Stimulated activated CD4-positive, alpha-beta T cell treated with anti-CD3 and anti-CD28 coated beads, Interleukin-1b, Interleukin-23, amount 100 ng/mL, for 48 hours (primary cell): Measurements from ENCODE around the gene PRKCB.
"Not testable (repeated sequence)": the region's sequence is repeated elsewhere in the genome, so short reads cannot be mapped to it uniquely, and the experiment has no call there.

ENCODE experiments used
- DNase-seq: peaks from one replicate; pipeline ENCODE4 v3.0.0-alpha.2; 2020

The PRKCB gene

DNA sequence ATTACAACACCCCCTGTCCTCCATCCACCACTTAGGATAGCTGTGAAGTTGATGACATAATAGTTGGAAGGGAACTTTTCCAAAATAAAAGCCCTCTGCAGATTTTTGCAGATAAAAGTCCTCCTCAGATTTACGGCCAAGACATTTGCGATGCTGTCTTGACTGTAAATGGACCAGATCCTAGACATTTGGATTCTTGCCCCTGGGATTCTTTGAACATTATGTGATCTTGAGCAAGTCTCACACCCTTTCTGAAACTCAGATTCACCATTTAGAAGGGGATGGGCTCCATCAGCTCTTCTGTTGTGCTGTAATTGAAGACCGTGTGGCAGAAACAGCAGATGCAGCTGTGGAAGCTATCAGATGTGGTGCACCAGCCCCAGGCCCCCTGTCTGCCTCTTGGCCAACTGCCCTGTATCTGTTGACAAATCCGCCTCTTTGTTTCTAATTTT is 266.5 kb downstream of the PRKCB start:
- no peak for DNase-seq

DNA sequence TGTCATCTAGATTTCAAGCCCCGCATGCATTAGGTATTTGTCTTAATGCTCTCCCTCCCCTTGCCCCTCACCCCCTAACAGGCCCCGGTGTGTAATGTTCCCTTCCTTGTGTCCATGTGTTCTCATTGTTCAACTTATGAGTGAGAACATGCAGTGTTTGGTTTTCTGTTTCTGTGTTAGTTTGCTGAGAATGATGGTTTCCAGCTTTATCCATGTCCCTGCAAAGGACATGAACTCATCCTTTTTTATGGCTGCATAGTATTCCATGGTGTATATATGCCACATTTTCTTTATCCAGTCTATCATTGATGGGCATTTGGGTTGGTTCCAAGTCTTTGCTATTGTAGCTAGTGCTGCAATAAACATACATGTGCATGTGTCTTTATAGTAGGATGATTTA is 269.7 kb downstream of the PRKCB start:
- DNase-seq, result not testable (repeated sequence)

DNA sequence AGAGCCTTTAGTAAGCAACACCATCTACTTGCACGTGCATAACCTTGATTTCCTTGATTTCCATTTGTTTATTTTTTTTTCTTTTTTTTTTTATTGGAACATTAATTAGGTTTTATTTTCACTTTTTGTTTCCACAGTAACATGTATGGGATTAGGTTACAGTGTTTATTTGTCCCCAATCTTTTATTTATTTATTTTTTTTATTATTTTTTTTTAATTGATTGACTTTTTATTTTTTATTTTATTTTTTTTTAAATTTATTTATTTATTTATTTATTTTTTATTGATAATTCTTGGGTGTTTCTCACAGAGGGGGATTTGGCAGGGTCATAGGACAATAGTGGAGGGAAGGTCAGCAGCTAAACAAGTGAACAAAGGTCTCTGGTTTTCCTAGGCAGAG is 272.3 kb downstream of the PRKCB start:
- not testable (repeated sequence) for DNase-seq

DNA sequence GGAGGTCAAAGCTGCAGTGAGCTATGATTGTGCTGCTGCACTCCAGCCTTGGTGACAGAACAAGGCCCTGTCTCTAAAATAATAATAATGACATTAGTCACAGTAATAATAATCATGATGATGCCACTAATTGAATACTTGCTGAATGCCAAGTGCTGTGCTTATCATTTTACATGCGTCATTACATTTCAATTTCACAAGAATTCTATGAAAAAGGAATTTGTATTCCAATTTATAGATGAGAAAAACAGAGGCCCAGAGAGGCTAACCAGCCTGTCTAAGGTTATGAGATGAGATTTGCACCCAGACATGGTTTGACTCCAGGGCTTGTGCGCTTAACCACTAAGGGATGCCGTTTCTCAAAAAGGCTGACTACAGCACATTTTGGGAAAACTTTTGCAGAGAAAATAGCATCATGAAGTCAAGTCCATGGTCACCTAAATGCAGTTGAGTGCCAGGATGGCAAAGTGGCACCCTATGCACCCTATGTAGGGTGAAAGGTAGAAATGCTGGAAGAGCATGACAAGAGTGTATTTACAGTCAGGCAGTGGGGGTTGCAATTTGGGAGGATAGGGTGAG is 276.0 kb downstream of the PRKCB start:
- no peak for DNase-seq

DNA sequence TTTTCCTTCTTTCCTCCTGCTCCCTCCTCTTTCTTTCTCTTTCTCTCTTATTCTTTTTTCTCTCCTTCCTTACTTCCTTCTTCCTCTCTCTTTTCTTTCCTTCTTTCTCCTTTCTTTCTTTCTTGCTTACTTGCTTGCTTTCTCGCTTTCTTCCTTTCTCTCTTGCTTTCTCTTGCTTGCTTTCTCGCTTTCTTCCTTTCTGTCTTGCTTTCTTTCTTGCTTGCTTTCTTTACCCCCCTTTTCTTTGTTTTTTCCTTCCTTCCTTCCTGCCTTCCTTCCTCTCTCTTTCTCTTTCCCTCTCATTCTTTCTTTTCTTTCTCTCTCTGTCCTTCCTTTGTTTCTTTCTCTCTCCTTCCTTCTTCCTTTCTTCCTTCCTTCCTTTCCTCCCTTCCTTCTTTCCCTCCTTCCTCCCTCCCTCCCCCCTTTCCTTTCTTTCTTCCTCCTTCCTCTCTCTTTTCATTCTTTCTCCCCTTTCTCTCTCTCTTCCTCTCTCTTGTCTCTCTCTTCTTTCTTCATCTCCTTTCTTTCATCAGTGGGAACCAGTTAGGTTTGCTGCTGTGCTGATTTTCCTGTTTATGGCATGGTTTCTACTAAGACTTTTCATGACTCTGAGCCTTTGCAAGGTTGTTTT is 277.4 kb downstream of the PRKCB start:
- DNase-seq, result no peak

DNA sequence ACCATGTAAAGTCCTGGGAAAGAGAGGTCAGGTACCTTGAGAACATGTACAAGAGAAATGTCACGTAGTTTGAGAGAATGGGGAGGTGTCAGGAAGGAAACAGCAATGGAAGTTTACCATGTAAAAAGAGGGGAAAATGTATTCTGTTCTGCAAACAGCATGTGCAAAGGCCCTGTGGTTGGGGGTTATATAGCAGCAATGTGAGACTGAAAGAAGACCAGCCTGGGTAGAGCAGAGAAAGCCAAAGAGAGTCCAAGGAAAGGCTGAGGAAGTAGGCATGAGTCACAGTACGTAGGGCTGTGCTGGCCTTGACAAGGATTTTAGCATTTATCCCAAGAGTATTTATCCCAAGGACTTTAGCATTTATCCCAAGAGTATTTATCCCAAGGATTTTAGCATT is 279.1 kb downstream of the PRKCB start:
- DNase-seq, result no peak

DNA sequence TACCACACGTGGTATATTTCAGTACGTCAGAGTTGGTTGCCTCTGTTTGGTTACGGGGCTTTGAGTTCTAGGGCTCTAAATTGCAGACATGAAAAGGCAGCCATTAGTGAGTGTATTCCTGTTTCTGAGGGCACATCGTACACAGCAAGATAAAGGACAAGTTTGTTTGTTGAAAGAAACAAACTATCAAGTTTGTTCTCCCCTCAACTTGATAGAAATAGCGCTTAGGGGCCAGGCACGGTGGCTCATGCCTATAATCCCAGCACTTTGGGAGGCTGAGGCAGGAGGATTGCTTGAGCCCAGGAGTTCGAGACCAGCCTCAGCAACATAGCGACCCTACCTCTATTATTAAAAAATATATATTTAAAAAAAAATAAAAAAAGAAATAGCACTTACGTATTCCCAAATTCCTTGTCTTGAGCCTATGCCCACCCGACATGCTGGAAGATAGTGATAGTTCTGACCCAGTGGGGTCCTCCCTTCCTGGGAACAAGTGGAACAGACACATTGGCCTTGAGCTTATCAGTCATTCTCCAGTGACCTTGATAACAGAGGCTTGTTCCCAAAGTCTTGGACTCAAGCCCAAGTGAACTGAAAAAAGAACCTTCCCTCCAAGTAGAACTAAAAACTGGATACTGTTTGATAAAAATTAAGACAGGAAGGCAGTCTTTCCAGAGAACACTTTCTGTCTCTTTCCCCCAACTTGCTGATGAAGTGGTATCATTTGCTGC is 280.4 kb downstream of the PRKCB start:
- DNase-seq, result no peak

DNA sequence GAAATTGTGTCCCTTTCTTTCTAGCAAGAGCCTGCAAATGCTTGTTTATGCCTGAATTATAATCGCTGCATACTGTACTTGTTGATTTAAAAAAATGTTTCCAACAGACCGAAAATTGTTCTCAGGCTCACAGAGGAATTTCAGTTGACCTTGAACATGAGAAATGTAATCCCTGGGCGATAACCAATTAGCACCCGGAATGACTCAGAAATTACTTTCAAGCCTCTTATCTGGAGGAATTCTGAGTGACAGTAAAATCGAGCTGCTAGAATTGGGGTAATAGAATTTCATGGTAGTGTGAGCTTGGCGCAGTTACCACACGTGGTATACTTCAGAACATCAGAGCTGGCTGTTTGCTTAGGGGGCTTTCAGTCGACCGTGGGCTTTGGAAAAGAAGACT is 281.2 kb downstream of the PRKCB start:
- no peak for DNase-seq

DNA sequence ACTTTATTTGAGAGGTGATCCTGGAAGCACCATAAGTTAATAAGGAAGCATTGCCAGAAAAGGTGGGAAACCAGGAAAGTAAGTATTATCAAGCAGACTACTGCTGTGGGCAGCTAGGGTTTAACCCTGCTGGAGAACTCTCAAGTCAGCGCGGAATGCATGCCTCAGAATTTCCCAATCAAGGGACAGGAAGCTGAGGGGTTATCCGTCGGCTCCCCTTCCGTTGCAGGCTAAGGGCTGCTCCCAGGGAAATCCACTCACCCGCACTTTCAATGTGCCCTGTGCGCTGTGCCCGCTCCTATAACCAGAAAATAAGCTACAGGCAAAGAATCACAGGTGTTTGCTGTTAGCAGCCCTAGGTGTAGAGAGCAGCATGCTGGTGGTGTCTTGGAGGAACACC is 281.9 kb downstream of the PRKCB start:
- no peak for DNase-seq

DNA sequence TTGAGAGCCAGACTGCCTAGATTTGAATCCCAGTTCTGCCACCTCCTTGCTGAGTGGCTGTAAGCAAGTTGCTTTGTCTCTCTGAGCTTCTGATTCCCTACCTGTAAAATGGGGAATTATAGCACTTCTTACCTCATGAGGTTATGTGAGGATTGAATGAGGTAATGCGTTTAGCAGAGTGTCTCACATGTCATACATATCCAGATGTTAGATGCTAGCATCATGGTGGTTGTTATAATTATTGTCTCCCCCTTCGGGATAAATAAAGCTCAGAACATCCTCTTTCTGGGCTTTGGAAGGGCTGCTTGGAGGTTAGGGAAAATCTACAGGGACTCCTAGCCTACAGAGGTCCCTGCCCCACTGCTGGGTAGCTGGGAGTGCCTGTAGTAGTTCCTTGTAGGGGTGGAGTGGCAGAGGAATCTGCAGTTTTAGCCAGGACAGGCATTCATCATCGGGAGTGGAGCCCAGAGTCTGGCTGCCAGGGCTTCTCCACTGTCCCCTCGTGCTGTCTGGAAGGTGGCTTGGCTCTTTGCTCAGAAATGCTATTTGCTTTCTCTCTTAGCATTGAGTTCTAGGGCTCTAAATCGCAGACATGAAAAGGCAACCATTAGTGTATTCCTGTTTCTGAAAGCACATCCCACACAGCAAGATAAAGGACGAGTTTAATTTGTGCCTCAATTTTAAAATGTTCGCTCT is 282.5 kb downstream of the PRKCB start:
- DNase-seq, result no peak

DNA sequence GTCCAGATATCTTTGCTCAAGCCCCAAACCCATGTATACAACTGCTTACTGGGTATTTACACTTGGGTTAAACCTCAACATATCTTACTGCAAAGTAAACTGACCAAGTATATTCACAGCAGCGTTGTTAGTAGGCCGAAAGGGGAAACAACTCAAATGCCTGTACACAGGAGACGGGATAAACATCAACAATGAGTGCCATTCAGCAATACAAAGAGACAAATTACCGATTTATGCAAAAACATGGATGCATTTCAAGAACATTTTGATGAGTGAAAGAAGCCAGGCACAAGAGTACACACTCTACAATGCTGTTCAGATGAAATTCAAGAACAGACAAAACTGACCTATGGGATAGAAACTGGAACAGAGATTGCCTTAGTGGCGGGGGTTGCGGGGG is 284.0 kb downstream of the PRKCB start:
- DNase-seq, result no peak

DNA sequence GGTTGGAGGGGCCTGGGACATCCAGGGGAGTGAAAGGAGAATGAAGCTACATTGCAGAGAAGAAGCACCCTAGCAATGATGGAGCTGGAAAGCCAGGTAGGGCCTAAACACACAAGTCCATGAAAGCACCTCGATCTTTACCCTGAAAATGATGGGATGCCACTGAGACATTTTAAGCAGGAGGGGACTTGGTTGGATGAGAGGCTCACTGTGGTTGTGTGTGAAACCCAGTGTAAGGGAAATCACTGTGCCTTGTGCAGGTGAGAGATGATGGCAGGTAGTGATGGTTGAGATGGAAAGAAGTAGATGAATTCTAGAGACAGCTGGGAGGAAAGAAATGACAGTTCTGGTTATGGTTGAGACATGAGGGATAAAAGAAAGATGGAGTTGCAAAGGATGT is 287.5 kb downstream of the PRKCB start:
- no peak for DNase-seq

DNA sequence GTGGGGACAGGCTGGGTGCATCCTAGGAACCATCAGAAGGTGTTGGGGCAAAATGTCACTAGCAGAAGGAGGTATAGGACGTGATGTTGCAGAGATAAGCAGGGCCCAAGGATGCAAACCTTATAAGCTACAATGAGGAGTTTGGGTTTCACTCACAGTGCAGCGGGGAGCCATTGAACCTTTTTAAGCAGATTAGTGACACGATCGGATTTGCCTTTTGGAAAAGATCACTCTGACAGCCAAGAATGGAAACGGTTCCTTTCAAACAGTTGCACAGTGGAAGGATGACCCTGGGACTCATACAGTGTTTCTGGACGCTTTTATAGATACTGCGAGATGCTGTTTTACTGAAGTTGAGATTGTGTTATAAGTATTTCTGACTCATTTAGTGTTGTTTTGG is 288.5 kb downstream of the PRKCB start:
- DNase-seq, result no peak

DNA sequence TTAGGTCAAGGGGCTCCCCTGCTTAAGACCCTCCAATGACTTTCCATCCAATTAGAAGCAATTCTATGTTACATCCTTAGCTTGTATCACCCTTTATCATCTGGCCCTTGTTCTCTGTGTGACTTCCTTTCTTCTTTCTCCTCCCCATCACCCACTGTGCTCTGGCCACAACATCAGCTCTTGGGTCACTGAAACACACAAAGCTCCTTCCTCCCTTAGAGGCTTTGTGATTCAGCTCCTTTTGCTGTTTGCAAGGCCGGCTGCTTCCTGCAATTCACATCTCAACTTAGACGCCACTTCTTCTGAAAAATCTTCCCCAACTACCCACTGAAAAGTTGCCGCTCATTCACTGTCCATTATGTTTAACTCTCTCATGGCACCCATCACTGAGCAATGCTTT is 289.4 kb downstream of the PRKCB start:
- no peak for DNase-seq

DNA sequence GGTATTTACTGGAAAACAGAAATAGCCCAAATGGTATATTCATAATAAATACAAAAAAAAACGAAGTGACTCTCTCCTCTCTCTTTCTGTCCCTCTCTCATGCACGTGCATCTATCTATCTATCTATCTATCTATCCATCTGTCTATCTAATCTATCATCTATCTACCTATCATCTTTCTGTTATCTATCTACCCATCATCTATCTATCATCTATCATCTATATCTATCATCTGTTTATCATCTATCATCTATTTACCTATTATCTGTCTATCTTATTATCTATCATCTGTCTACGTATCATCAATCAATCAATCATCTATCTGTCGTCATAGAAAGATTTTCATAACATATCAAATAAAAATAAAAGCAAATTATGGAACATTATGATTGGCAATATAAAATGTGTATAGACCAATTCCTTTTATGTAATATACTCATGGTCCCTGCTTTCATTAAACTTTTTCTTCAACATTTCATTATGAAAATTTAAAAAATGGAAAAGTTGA is 293.7 kb downstream of the PRKCB start:
- no peak for DNase-seq

DNA sequence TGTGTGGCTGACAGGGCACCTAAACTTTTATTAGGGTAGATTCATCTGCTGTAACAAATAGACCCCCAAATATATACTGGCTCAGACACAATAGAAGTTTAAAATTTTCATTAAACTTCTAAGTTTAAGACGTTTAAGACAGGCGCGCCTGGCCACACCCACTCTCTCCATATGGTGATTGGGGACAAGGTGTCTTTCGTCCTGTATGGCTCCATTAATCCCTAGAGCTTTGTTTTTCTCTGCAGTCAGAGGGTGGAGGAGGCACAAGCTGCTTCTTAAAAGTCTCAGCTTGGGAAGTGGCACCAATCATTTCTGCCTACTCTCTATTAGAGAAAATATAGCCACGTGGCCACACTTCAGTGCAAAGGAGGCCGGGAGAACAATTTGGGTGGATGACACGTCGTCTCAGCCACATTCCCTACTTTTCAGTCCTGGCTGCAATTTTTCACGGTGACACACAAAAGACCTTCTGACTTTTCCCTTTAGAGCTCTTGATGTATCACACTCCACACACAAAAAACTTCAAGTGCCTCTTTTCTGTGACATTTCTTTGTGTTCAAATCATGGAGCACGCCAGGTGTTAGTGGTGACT is 294.8 kb downstream of the PRKCB start:
- DNase-seq, result no peak

DNA sequence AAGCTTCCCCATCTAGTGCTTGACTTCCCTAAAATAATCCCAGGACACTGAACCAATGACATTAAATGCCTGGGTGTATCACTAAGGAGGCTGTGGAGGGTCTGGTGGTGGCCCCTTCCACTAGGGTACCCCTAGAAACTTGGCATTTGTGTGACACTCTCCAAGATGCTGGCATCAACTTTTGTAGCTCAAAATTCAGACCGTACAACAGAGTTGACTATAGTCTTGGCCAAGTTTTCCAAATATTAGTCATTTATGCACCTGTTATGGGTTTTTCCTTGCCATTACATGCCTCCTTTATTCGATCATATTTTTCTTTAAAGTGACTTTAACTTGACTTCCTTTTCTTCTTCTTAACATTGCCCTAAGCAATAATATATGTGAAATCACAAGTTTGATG is 295.5 kb downstream of the PRKCB start:
- no peak for DNase-seq

DNA sequence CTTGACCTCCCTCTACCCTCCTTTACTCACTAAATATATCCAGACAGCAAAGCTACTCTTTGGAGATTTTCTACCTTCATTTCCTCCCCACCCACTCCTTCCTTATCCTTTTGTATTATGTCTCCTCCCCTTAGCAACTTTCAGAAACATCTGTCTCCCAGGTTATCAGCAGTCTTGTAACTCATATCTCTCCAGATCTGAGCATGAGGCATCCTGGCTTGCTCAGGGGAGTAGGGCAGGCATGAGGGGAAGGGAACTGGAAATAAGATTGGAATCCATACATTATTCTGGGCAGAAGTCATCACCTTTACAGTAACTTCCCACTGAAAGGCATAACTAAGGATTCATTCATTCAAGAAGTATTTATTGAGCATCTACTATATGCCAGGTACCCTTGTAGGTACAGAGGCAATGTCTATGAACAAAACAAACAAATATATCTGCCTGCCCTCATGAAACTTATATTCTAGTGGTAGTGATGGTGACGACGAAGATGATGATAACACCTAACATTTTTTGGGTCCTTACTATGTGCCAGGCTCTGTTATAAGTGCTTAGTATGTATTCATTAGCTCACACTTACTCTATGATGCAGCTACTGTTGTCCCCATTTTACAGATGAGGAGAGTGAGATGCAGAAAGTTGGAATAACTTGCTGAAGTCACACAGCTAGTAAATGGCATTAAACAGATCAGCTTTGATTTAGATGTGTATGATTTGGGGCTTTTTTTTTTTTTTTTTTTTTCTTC is 296.4 kb downstream of the PRKCB start:
- no peak for DNase-seq

DNA sequence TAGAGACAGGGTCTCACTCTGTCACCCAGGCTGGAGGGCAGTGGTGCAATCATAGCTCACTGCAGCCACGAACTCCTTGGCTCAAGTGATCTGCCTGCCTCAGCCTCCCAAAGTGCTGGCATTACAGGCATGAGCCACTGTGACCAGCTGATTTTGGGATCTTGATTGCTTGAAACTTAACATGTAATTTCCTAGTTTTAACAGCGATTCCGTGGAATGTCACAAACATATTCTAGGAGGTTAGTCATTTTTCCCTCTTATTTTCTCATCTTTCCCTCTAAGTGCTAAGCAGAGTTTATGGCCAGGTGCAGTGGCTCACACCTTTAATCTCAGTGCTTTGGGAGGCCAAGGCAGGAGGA is 297.0 kb downstream of the PRKCB start:
- DNase-seq, result no peak

DNA sequence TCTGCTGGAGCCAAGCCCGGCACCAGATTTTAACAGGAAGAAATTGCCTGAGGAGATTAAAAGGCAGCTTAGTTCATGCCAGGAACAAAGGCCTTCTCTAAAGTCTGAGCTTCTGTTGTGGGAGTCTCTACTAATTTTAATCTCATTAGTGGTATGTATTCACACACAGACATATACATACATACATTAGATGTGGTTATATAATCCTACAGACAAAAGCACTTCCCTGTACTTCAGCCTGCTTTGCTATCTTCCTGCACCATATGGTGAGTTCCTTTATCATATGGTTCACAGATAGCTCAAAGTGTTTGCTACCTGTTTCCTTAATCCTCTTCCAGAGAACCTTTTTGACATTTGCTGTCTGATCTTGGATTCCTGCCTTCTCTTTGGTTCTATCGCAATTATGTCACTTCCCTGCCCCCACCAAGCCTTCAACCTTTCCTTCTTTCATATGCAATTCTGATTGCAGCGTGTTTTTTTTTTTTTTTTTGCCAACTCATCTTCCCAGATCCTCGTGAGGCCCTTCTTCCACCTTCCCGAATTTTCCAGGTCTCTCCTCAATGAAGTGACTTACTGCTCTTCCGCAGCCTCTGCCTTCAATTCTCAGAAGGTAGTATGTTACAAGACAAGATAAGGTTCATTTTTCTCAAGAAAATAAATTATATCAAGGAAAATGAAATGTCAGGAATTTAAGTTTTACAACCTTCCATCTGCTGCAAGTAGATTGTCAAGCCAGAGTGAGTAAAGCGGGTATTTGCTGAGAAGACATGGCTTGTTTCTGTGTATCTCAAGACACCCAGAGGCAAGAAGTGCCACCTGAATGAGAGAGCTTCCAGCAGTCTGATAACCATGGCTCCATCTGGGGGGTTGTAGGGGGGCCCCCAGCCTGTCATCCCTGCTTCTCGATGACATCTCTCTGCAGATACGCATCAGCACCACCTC is 300.1 kb downstream of the PRKCB start:
- no peak for DNase-seq

DNA sequence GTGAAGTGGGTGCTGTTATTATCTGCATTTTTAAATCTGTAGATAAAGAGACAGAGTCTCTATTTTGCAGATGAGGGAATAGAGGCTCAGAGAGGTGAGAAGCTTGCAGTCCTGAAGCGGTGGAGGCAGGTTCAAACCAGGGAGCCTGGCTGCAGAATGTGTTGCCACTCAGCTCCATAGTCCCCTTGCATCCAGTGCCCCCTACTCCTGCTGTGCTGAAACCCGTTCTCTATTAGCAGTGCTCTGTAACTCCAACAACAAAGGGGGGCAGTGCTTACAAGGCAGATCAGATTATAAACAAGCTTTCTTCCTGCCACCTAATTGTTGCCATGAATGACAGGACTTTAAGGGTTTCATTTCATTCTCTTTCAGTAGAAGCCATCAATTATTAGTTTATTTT is 302.2 kb downstream of the PRKCB start:
- DNase-seq, result no peak
